DND-41 (cell line): ENCODE data around the gene UBE2K.

Experiments used
- ATAC-seq: fragments of 200-7000 bp; cut with Tn5 transposase; 3 replicates; pipeline ENCODE4 v1.9.1; 2021; ENCODE audit warnings: low read depth; ENCODE audit not compliant: insufficient read depth
- DNase-seq: peaks from one replicate; pipeline ENCODE4 v3.0.0-alpha.2; 2020
- H2AFZ ChIP-seq: 2 replicates; pipeline ENCODE4 v1.6.0; 2012; ENCODE audit warnings: low read depth, low read length
- H3K27ac ChIP-seq: 2 replicates; pipeline ENCODE4 v1.5.1; 2012; ENCODE audit warnings: low read length, inconsistent platforms
- H3K27me3 ChIP-seq: fragments of 200-600 bp; sonication (generic); 2 replicates; pipeline ENCODE4 v1.6.0; 2012; ENCODE audit warnings: low read length, mild to moderate bottlenecking, inconsistent platforms; ENCODE audit not compliant: insufficient read depth, poor library complexity
- H3K36me3 ChIP-seq: 2 replicates; pipeline ENCODE4 v1.5.1; 2012; ENCODE audit warnings: low read length, inconsistent platforms; ENCODE audit not compliant: insufficient read depth
- H3K4me1 ChIP-seq: 2 replicates; pipeline ENCODE4 v1.5.1; 2012; ENCODE audit warnings: mild to moderate bottlenecking, low read length; ENCODE audit not compliant: insufficient read depth
- H3K4me2 ChIP-seq: 2 replicates; pipeline ENCODE4 v1.6.0; 2012; ENCODE audit warnings: mild to moderate bottlenecking, moderate library complexity, low read length, inconsistent platforms; ENCODE audit not compliant: insufficient read depth
- H3K4me3 ChIP-seq, 2 experiments: fragments of 200-600 bp in 1 of 2; shearing (Covaris generic) in 1 of 2; 2 replicates each; pipeline ENCODE4 v1.5.1; 2012 to 2016; ENCODE audit warnings: inconsistent platforms in 2 of 2, low read length in 2 of 2, mild to moderate bottlenecking in 2 of 2, low read depth in 1 of 2, moderate library complexity in 1 of 2
- H3K79me2 ChIP-seq: 2 replicates; pipeline ENCODE4 v1.6.0; 2012; ENCODE audit warnings: low read length, inconsistent platforms; ENCODE audit not compliant: insufficient read depth
- H3K9ac ChIP-seq: 2 replicates; pipeline ENCODE4 v1.6.0; 2012; ENCODE audit warnings: low read depth, mild to moderate bottlenecking, inconsistent platforms, low read length, moderate library complexity
- H3K9me3 ChIP-seq: 2 replicates; pipeline ENCODE4 v1.5.1; 2012; ENCODE audit warnings: low read length, moderate library complexity, mild to moderate bottlenecking, inconsistent platforms; ENCODE audit not compliant: insufficient read depth, severe bottlenecking
- H4K20me1 ChIP-seq: 2 replicates; pipeline ENCODE4 v1.6.0; 2012; ENCODE audit warnings: low read length; ENCODE audit not compliant: insufficient read depth
- CTCF ChIP-seq: IDR thresholded peaks from 2 replicates; pipeline ENCODE4 v1.5.1; 2012; ENCODE audit warnings: borderline replicate concordance, low read length, moderate library complexity, mild to moderate bottlenecking; ENCODE audit not compliant: poor library complexity, severe bottlenecking; ENCODE audit errors: extremely low read depth
- EZH2 ChIP-seq: IDR thresholded peaks from 3 replicates; pipeline ENCODE4 v1.6.1; 2012; ENCODE audit warnings: borderline replicate concordance, low read depth, mild to moderate bottlenecking, moderate library complexity, low read length, inconsistent platforms; ENCODE audit not compliant: severe bottlenecking

Gene UBE2K

DNA sequence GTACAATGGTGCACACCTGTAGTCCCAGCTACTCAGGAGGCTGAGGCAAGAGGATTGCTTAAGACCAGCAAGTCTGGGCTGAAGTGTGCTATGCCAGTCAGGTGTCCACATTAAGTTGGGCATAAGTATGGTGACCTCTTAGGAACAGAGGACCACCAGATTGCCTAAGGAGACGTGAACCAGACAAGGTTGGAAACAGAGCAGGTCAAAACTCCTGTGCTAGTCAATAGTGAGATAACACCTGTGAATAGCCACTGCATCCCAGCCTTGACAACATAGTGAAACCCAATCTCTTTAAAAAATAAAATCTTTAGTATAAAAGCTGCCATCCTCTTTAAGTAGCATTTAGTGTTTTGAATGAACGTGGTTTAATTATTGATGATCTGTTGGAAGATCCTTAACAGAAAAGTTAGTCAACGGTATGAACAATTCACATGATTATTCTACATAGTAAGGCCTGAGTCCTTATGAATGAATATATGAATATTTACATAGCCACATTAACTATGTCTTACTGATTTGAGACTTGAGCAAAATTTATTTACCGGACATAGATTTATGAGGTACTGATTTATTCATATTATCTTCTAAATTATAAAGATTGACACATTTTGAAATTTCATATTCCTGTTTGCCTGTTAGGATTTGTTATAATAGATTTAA lies 63.2 kb downstream of the UBE2K start:
- Histone ChIP-seq H3K4me1 (no peaks in the 10 kb centered on the region), H3K9me3 (no peaks in the 10 kb centered on the region), H3K9ac (no peak overlapping the region), H3K4me2 (no peak overlapping the region), H3K36me3 (peaks cover 80% of the 10 kb centered on the region), H2AFZ (no peak overlapping the region), H3K27ac (no peak overlapping the region), H3K79me2 (peaks cover 4% of the 10 kb centered on the region), H3K4me3 (no peak overlapping the region), H3K27me3 (no peaks in the 10 kb centered on the region), H4K20me1 (peaks cover 5% of the 10 kb centered on the region; the same call in 1 of the 2 replicates)
- no peak for ATAC-seq
- no peak for TF ChIP-seq CTCF
- no peak for TF ChIP-seq EZH2
- DNase-seq = no peak

DNA sequence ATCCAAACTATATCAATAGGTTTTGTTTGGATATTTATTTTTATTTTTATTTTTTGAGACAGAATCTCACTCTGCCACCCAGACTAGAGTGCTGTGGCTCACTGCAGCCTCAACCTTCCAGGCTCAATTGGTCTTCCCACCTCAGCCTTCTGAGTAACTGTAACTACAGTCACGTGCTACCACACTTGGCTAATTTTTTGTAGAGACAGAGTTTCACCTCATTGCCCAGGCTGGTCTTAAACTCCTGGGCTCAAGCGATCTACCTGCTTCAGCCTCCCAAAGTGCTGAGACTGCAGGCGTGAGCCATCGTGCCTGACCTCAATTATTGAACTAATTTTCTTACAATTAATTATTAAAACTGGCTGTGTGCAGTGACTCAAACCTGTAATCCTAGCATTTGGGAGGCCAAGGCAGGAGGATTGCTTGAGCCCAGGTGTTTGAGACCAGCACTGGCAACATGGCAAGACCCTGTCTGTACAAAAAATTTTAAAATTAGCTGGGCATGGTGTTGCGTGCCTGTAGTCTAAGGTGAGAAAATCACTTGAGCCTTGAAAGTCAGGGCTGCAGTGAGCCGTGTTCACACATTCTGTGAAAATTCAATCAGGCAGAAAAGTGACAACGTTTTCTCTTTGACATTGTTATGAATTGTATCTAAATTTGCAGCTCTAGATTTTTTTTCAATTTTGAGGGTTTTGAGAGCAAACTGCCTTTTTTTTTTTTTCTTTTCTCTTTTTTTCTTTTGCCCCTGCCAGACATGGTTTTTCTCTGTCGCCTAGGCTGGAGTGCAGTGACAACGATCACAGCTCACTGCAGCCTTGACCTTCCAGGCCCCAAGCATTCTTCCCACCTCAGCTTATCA lies 66.0 kb downstream of the UBE2K start:
- no peaks in the 10 kb centered on the region; the same call in 1 of the 2 replicates for H4K20me1 ChIP-seq
- no peaks in the 10 kb centered on the region for H3K9me3 ChIP-seq
- no peak overlapping the region for H3K4me3 ChIP-seq
- peaks cover 4% of the 10 kb centered on the region; the same call in 1 of the 2 replicates for H3K79me2 ChIP-seq
- H3K4me1 ChIP-seq = no peaks in the 10 kb centered on the region
- no peak overlapping the region for H2AFZ ChIP-seq
- TF ChIP-seq EZH2 = no peak
- no peak for TF ChIP-seq CTCF
- peaks cover 73% of the 10 kb centered on the region for H3K36me3 ChIP-seq
- H3K4me2 ChIP-seq = no peak overlapping the region
- no peaks in the 10 kb centered on the region for H3K27me3 ChIP-seq
- ATAC-seq (no peak), DNase-seq (no peak)
- no peak overlapping the region for H3K27ac ChIP-seq
- H3K9ac ChIP-seq = no peak overlapping the region

- Histone ChIP-seq H3K36me3 (peaks cover 66% of the 10 kb centered on the region), H2AFZ (no peak overlapping the region), H3K27ac (no peak overlapping the region), H3K9me3 (no peaks in the 10 kb centered on the region), H3K4me3 (no peak overlapping the region), H3K9ac (no peak overlapping the region), H3K79me2 (no peaks in the 10 kb centered on the region), H3K4me1 (no peaks in the 10 kb centered on the region), H3K4me2 (no peak overlapping the region), H4K20me1 (no peaks in the 10 kb centered on the region; the same call in 1 of the 2 replicates), H3K27me3 (no peaks in the 10 kb centered on the region)
- DNase-seq (no peak), ATAC-seq (no peak)
- TF ChIP-seq EZH2 = no peak
- TF ChIP-seq CTCF = no peak
Measured at GRCh38 chr4:39770005-39770404, 72.1 kb downstream of the UBE2K start.
